Duodenal mucosa (tissue), 2 donors: ENCODE data around the gene CNGA3.
"Not testable (repeated sequence)": the region's sequence is repeated elsewhere in the genome, so short reads cannot be mapped to it uniquely, and the experiment has no call there.

Experiments
- H3K27ac ChIP-seq: one replicate; pipeline ENCODE4 v1.7.0; 2013; ENCODE audit warnings: low read depth, low read length
- H3K27me3 ChIP-seq, 2 donors: one replicate each; pipeline ENCODE4 v1.7.0; 2013; ENCODE audit warnings: low read length in 2 of 2, control low read depth in 1 of 2; ENCODE audit not compliant: insufficient read depth in 2 of 2, control insufficient read depth in 1 of 2
- H3K36me3 ChIP-seq, 2 donors: one replicate each; pipeline ENCODE4 v1.7.0; 2013; ENCODE audit warnings: low read length in 2 of 2, control low read depth in 1 of 2; ENCODE audit not compliant: insufficient read depth in 2 of 2, control insufficient read depth in 1 of 2
- H3K4me1 ChIP-seq, 2 donors: one replicate each; pipeline ENCODE4 v1.7.0; 2013; ENCODE audit warnings: low read length in 2 of 2, control low read depth in 1 of 2; ENCODE audit not compliant: insufficient read depth in 2 of 2, control insufficient read depth in 1 of 2
- H3K4me3 ChIP-seq, 2 donors: one replicate each; pipeline ENCODE4 v1.7.0; 2013; ENCODE audit warnings: low read length in 2 of 2, low read depth in 1 of 2
- H3K9ac ChIP-seq, 2 donors: one replicate each; pipeline ENCODE4 v1.7.0; 2013; ENCODE audit warnings: low read length in 2 of 2, low read depth in 1 of 2
- H3K9me3 ChIP-seq, 2 donors: one replicate each; pipeline ENCODE4 v1.7.0; 2013; ENCODE audit warnings: low read length in 2 of 2, control low read depth in 1 of 2; ENCODE audit not compliant: control insufficient read depth in 1 of 2

Gene CNGA3

DNA sequence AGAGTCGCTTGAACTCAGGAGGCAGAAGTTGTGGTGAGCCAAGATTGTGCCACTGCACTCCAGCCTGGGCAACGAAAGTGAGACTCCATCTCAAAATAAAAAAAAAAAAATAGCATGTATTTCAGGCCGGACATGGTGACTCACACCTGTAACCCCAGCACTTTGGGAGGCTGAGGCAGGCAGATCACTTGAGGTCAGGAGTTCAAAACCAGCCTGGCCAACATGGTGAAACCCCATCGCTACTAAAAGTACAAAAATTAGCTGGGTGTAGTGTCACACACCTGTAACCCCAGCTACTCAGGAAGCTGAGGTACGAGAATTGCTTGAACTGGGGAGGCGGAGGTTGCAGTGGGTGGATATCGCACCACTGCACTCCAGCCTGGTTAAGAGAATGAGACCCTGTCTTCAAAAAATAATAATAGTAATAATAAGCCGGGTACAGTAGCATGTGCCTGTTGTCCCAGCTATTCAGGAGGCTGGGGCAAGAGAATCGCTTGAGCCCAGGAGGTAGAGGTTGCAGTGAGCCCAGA, 69.5 kb downstream of the CNGA3 start:
- not testable (repeated sequence) for H3K36me3 ChIP-seq, H3K4me1 ChIP-seq, H3K9ac ChIP-seq, H3K27me3 ChIP-seq, H3K9me3 ChIP-seq, H3K27ac ChIP-seq, H3K4me3 ChIP-seq

DNA sequence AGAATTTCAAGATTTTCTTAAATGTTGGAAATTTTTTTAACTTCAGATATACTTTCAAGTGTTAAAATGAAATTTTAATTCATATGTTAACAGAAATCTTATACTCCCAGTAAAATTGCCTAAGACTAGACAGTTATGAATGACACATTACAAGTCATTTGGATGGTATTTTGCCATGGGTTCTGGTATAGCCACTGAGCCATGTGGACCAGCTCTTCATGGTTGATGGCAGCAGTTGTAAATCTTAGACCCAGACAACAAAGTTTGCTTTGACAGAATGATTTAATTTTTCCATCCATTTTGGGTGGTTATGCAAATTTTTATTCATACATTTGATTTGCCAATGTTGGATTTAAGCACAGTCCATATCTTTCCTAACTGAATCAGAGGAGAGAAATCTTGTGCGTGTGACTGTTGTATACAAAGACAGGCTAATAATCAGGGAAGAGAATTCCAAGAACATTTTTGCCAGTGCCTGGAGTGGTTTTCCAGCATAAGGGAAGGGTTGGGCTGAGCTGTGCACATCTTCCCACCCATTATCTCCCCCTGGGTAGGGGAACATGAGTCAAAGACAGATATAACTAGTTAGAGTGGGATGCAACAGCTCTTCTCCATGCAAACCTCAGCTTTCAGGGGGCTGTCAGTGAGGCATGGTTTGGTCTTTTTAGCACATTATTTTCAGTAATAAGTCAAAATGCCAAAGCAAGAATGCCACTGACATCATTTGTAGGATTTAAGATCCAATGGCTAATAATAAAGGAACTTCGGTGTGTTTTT, 70.3 kb downstream of the CNGA3 start:
- Histone ChIP-seq H3K9ac (no peak overlapping the region), H3K4me1 (no peaks in the 10 kb centered on the region), H3K27ac (no peak overlapping the region), H3K36me3 (no peaks in the 10 kb centered on the region), H3K4me3 (no peak overlapping the region), H3K9me3 (peaks cover 7 to 8% of the 10 kb centered on the region in 2 donors), H3K27me3 (no peaks in the 10 kb centered on the region)

DNA sequence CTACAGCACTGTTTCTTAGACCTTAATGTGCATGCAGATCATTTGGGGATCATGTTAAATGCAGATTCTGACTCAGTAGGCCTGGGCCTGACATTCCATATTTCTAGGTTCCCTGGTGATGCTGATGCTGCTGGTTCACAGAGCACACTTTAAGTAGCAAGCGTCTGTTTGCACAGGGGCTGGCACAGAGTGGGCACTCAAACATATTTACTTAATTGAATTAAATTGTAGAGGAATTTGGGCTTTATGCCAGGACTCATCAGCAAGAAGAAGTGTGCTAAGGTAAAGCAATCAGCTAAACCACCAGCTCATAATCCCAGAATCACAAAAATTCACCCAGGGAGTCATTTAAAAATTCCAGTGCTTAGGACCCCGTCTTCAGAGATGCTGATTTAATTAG, 73.3 kb downstream of the CNGA3 start:
- Histone ChIP-seq H3K4me3 (no peak overlapping the region), H3K9ac (no peak overlapping the region), H3K27ac (no peak overlapping the region), H3K36me3 (no peaks in the 10 kb centered on the region), H3K27me3 (no peaks in the 10 kb centered on the region), H3K4me1 (no peaks in the 10 kb centered on the region), H3K9me3 (peaks cover 7 to 8% of the 10 kb centered on the region in 2 donors)

DNA sequence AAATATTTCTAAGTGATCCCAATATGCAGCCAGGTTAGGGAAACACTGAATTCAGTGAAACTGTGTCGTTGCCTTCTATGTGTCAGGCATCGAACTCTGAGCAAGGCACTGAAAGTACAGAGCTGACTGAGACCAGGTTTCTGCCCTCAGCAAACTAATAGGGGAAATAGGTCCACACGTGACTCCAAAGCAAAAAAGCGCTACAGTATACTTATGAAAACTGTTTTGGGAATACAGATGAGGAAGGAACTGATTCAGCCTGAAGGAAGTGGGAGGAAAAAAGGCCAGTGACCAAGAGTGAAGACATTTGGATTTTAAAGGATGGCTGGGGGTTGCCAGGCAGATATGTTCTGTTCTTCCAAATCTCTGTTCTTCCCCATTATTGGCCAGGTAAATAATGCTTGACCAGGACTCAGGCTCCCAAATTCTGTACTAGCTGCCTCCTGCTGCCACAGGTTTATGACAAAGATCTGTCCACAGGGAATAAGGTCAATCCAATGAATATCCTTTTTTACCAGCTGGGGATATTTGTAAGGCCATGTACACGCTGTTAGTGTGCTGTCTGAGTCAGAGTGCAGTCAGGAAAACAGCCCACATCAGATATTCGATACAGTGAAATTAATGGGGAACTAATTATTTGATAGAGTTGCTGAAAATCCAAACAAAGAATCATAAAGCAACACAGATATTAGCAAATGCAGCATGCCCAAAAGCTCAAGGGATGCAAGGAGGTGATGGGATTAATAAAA, 73.9 kb downstream of the CNGA3 start:
- Histone ChIP-seq H3K4me1 (no peaks in the 10 kb centered on the region), H3K9me3 (peaks cover 3% of the 10 kb centered on the region in 2 donors), H3K27ac (no peak overlapping the region), H3K27me3 (no peaks in the 10 kb centered on the region), H3K36me3 (no peaks in the 10 kb centered on the region), H3K9ac (no peak overlapping the region), H3K4me3 (no peak overlapping the region)

DNA sequence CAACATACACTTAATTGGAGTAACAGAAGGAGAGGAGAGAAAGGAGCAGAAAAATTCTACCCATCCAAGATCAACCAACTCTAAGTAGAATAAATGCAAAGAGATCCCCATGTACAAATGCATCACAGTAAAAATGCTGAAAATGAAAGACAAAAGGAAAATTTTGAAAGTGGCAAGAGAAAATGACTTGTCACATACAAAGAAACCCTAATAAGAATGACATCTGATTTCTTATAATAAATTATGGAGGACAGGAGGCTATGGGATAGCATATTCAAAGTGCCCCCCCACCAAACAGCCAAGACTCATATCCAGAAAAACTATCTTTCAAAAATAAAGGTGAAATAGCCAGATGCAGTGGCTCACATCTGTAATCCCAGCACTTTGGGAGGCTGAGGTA, 76.2 kb downstream of the CNGA3 start:
- Histone ChIP-seq H3K36me3 (no peaks in the 10 kb centered on the region), H3K27me3 (no peaks in the 10 kb centered on the region), H3K9me3 (peaks cover 3% of the 10 kb centered on the region in 2 donors), H3K4me1 (no peaks in the 10 kb centered on the region), H3K27ac (no peak overlapping the region), H3K4me3 (no peak overlapping the region), H3K9ac (no peak overlapping the region)

DNA sequence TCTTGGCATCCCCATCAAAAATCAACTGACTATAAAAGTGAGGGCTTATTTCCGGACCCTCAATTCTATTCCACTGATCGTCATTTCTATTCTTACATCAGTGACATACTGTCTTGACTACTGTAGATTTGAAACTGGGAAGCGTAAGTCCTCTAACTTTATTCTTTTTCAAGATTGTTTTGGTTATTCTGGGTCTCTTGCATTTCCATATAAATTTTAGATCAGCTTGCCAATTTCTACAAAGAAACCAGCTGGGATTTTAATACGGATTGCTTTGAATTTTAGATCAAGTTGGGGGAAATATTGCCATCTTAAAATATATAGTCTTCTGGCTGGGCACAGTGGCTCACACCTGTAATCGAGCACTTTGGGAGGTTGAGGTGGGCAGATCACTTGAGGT, 80.5 kb downstream of the CNGA3 start:
- Histone ChIP-seq H3K4me3 (no peak overlapping the region), H3K27me3 (no peaks in the 10 kb centered on the region), H3K4me1 (no peaks in the 10 kb centered on the region), H3K27ac (no peak overlapping the region), H3K9me3 (peaks cover 2 to 3% of the 10 kb centered on the region in 2 donors), H3K9ac (no peak overlapping the region), H3K36me3 (no peaks in the 10 kb centered on the region)

DNA sequence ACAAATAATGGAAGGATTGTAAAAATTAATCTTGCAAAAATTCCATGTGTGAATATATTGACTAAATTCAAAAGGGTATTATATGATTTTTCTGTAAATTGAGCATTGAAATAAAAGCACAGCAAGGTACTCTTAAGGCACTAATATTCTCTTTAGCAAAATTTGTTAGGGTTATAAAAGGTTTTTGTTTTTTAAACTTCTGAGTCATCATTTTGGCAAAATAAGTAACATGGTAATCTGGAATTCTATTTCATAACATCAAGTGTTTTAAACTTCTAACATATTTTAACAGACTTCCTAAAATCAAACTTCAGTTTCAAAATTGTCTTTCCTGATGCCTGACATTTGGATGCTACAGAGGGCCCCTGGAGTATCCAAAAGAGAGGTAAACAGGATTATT, 85.9 kb downstream of the CNGA3 start:
- Histone ChIP-seq H3K9me3 (peaks cover 3 to 15% of the 10 kb centered on the region in 2 donors), H3K27ac (no peak overlapping the region), H3K36me3 (no peaks in the 10 kb centered on the region), H3K4me3 (no peak overlapping the region), H3K4me1 (no peaks in the 10 kb centered on the region), H3K27me3 (no peaks in the 10 kb centered on the region), H3K9ac (no peak overlapping the region)

DNA sequence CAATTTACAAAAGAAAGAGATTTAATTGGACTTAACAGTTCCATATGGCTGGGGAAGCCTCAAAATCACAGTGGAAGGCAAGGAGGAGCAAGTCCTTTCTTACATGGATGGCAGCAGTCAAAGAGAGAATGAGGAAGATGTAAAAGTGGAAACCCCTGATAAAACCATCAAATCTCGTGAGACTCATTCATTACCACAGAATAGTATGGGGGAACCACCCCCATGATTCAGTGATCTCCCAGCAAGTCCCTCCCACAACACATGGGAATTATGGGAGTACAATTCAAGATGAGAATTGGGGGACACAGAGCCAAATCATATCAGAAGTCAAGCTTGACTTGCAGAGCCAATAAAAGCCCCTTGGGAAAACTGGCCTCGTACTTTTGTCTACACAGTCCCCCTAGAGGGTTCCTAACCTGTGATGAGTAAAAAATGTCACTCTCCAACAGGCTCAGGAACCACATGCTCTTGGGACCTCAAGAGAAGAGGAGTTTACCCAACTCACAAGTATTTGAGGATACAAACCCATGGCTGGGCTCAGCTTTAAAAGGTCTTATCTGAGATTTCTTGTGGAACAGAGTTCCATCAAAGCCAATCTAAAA, 87.2 kb downstream of the CNGA3 start:
- H3K9ac ChIP-seq, result no peak overlapping the region
- no peaks in the 10 kb centered on the region for H3K36me3 ChIP-seq
- peaks cover 3 to 17% of the 10 kb centered on the region in 2 donors for H3K9me3 ChIP-seq
- no peaks in the 10 kb centered on the region for H3K27me3 ChIP-seq
- no peak overlapping the region for H3K27ac ChIP-seq
- H3K4me3 ChIP-seq, result no peak overlapping the region
- no peaks in the 10 kb centered on the region for H3K4me1 ChIP-seq

DNA sequence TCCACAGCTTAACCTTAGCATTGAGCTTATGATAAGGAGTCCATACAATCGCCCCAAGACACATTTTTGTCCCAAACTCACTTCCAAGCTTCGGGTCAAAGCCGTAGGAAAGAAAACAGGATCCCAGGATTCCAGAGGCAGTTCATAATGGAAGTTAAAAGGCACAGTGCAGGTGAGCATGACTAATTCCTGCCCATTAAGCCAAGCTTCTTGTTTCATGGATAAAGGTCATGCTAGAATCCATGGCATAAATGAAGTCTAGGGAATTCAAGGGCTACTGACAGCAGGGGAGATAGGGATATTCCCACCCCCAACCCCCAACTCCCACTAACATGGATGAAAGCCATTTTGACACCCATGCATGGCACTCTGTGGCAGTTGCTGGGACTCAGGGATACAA, 88.2 kb downstream of the CNGA3 start:
- Histone ChIP-seq H3K36me3 (no peaks in the 10 kb centered on the region), H3K9ac (no peak overlapping the region), H3K9me3 (peaks cover 3 to 23% of the 10 kb centered on the region in 2 donors), H3K4me1 (no peaks in the 10 kb centered on the region), H3K4me3 (no peak overlapping the region), H3K27ac (no peak overlapping the region), H3K27me3 (no peaks in the 10 kb centered on the region)

DNA sequence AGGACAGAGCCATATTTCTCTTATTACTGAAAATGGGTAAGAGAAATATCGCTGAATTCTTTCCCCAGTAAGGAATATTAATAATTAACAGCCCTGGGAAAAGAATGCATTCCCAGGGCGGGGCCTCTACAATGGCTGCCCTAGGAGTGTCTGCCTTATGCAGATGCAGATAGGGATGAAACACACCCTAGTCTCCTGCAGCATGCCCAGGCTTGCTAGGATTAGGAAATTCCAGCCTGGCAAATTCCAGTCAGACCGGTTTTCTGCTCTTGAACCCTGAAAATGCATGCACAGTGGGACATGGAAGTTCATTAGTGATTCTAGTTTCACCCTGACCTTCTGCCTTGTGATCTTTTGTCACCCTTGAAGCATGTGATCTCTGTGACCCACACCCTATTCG, 89.4 kb downstream of the CNGA3 start:
- H3K27me3 ChIP-seq, H3K4me3 ChIP-seq, H3K36me3 ChIP-seq, H3K4me1 ChIP-seq, H3K27ac ChIP-seq, H3K9ac ChIP-seq: not testable (repeated sequence)
- H3K9me3 ChIP-seq, result peaks cover 3 to 23% of the 10 kb centered on the region in 2 donors
